CD14-positive monocyte (primary cell): ENCODE data around the gene SLC66A1. TPM values are rescaled to one million over a fixed set of nuclear protein-coding genes. Genes with fewer than 3 reads are reported as not detected.

Experiments used
- DNase-seq, 3 donors: peaks; one replicate each; pipeline ENCODE4 v3.0.0-alpha.2; 2011 to 2022
- H2AFZ ChIP-seq: 2 replicates; pipeline ENCODE4 v1.6.0; 2012; ENCODE audit warnings: mild to moderate bottlenecking, low read depth, low read length, inconsistent platforms; ENCODE audit not compliant: insufficient read depth, poor library complexity, severe bottlenecking
- H3K27ac ChIP-seq, 2 donors: 1 replicate in 1 of 2; 2 replicates in 1 of 2; pipeline ENCODE4 v1.5.1; 2012 to 2013; ENCODE audit warnings: low read length in 2 of 2, control low read depth in 1 of 2, inconsistent platforms in 1 of 2, low read depth in 1 of 2, mild to moderate bottlenecking in 1 of 2
- H3K27me3 ChIP-seq, 2 donors: one replicate each; pipeline versions ENCODE4 v1.6.0 to v1.6.1; 2011 to 2013; ENCODE audit warnings: low read length in 2 of 2; ENCODE audit not compliant: control insufficient read depth in 2 of 2, insufficient read depth in 2 of 2
- H3K36me3 ChIP-seq, 2 donors: replicated peaks in 1 of 2; 1 replicate in 1 of 2; 2 replicates in 1 of 2; pipeline versions ENCODE4 v1.5.1 to v1.6.1; 2012 to 2013; ENCODE audit warnings: low read length in 2 of 2, control low read depth in 1 of 2, inconsistent platforms in 1 of 2, mild to moderate bottlenecking in 1 of 2; ENCODE audit not compliant: insufficient read depth in 2 of 2, control insufficient read depth in 1 of 2
- H3K4me1 ChIP-seq, 2 donors: 1 replicate in 1 of 2; 2 replicates in 1 of 2; pipeline versions ENCODE4 v1.5.1 to v1.6.1; 2012 to 2013; ENCODE audit warnings: low read length in 2 of 2, control low read depth in 1 of 2, inconsistent platforms in 1 of 2, mild to moderate bottlenecking in 1 of 2, moderate library complexity in 1 of 2; ENCODE audit not compliant: insufficient read depth in 2 of 2, control insufficient read depth in 1 of 2
- H3K4me2 ChIP-seq: replicated peaks from 2 replicates; pipeline ENCODE3; 2012; ENCODE audit warnings: low read length, moderate library complexity, mild to moderate bottlenecking; ENCODE audit not compliant: poor library complexity, severe bottlenecking; ENCODE audit errors: extremely low read depth
- H3K4me3 ChIP-seq, 3 experiments: fragments of 200-600 bp in 1 of 3; sonication (generic) in 1 of 3; replicated peaks in 1 of 3; 1 replicate in 2 of 3; 2 replicates in 1 of 3; pipeline ENCODE4 v1.5.1; 2011 to 2013; ENCODE audit warnings: low read length in 3 of 3, mild to moderate bottlenecking in 3 of 3, control low read depth in 2 of 3, low read depth in 2 of 3, inconsistent platforms in 1 of 3, moderate library complexity in 1 of 3
- H3K79me2 ChIP-seq: 2 replicates; pipeline ENCODE4 v1.6.0; 2012; ENCODE audit warnings: mild to moderate bottlenecking, control low read depth, inconsistent platforms, low read length, moderate library complexity; ENCODE audit not compliant: insufficient read depth
- H3K9ac ChIP-seq: 2 replicates; pipeline ENCODE4 v1.6.0; 2017; ENCODE audit warnings: low read length, mild to moderate bottlenecking; ENCODE audit not compliant: insufficient read depth, poor library complexity, severe bottlenecking
- H3K9me3 ChIP-seq, 2 donors: replicated peaks in 1 of 2; 1 replicate in 1 of 2; 2 replicates in 1 of 2; pipeline versions ENCODE4 v1.5.1 to v1.6.1; 2012 to 2013; ENCODE audit warnings: low read length in 2 of 2, control low read depth in 1 of 2; ENCODE audit not compliant: control insufficient read depth in 1 of 2, insufficient read depth in 1 of 2
- H4K20me1 ChIP-seq: 2 replicates; pipeline ENCODE4 v1.6.0; 2012; ENCODE audit warnings: mild to moderate bottlenecking, low read length, control low read depth, moderate library complexity; ENCODE audit not compliant: insufficient read depth
- H3K27ac Mint-ChIP-seq, 7 donors: one replicate each; pipeline ENCODE4 v1.8.0; 2020; ENCODE audit warnings: mild to moderate bottlenecking in 7 of 7, mixed read lengths in 7 of 7, moderate library complexity in 6 of 7, inconsistent platforms in 2 of 7
- H3K27me3 Mint-ChIP-seq, 3 donors: one replicate each; pipeline ENCODE4 v1.8.0; 2021 to 2022; ENCODE audit warnings: low read depth in 3 of 3, mild to moderate bottlenecking in 3 of 3, mixed read lengths in 3 of 3, moderate library complexity in 3 of 3, inconsistent platforms in 1 of 3
- H3K36me3 Mint-ChIP-seq, 2 donors: one replicate each; pipeline ENCODE4 v1.8.0; 2020; ENCODE audit warnings: mixed read lengths in 2 of 2, inconsistent platforms in 1 of 2, mild to moderate bottlenecking in 1 of 2
- H3K4me1 Mint-ChIP-seq: one replicate; pipeline ENCODE4 v1.8.0; 2020; ENCODE audit warnings: mild to moderate bottlenecking, mixed read lengths
- H3K4me3 Mint-ChIP-seq, 2 donors: one replicate each; pipeline ENCODE4 v1.8.0; 2020; ENCODE audit warnings: mild to moderate bottlenecking in 2 of 2, mixed read lengths in 2 of 2, moderate library complexity in 1 of 2
- H3K9me3 Mint-ChIP-seq, 7 donors: one replicate each; pipeline ENCODE4 v1.8.0; 2020 to 2022; ENCODE audit warnings: mixed read lengths in 7 of 7, mild to moderate bottlenecking in 6 of 7, moderate library complexity in 6 of 7, inconsistent platforms in 2 of 7
- CTCF ChIP-seq: fragments of 200-600 bp; IDR thresholded peaks from one replicate; pipeline ENCODE4 v1.8.0; 2022; ENCODE audit warnings: antibody characterized with exemption, mild to moderate bottlenecking
- WGBS: methylation state at CpG from one replicate; pipeline ENCODE4 v1.1.5; 2013; ENCODE audit warnings: missing lambda C conversion rate; ENCODE audit not compliant: insufficient coverage; 5-methylcytosine and 5-hydroxymethylcytosine counted together
- intact Hi-C, 2 donors: fragments of 100-400 bp; cut with micrococcal nuclease; formaldehyde crosslinking; loops; one replicate each; pipeline versions ENCODE4 v1.15.0 to v1.15.1; 2023
- polyA plus RNA-seq, 3 donors: library from polyadenylated mRNA; depleted of rRNA in 1 of 3; unstranded in 2 of 3; stranded (reverse) in 1 of 3; fragments of 300-500 nt in 2 of 3; fragments of >200 nt in 1 of 3; fragmentation: Illumina TruSeq in 2 of 3; gene quantifications; 1 replicate in 2 of 3; 2 replicates in 1 of 3; pipeline ENCODE4 v1.2.3, GENCODE V29; 2012 to 2021

The SLC66A1 gene
- polyA plus RNA-seq, 3 donors: 9.1 to 21.1 (median 9.7) TPM

DNA sequence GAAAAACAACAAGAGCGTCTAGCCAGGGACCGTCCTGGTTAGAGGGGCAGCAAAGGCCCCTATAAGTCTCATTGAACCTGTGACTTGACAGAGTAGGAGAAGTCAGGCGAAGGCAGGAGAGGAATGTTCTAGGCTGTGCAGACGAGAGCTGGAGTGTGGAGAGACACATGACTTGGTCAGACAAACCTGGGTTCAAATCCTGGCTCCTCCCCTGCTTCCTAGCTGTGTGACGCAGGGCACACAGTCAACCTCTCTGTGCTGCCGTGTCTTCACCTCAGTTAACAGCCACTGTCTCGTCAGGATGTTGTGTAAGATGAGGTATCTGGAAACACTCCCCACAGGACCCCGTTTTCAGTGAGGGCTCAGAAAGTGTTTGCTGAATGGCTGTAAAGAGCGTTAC, 15.6 kb downstream of the SLC66A1 start:
- Histone ChIP-seq H3K27ac (no peak overlapping the region), H4K20me1 (no peaks in the 10 kb centered on the region), H3K79me2 (peaks cover 10% of the 10 kb centered on the region), H3K4me3 (no peak overlapping the region), H2AFZ (no peak overlapping the region), H3K4me1 (peaks cover 4 to 10% of the 10 kb centered on the region in 2 donors), H3K36me3 (peaks cover 60 to 86% of the 10 kb centered on the region in 2 donors), H3K4me2 (no peak overlapping the region), H3K9me3 (no peaks in the 10 kb centered on the region), H3K9ac (no peak overlapping the region), H3K27me3 (no peaks in the 10 kb centered on the region)
- Mint-ChIP-seq H3K4me1 (peaks cover 3% of the 10 kb centered on the region), H3K27ac (peak overlapping the region in 2 of 7 donors; percentile 41 to 64), H3K9me3 (no peaks in the 10 kb centered on the region), H3K36me3 (peaks cover 50 to 82% of the 10 kb centered on the region in 2 donors), H3K4me3 (no peak overlapping the region), H3K27me3 (peaks cover 0 to 1% (median 0%) of the 10 kb centered on the region in 3 donors)
- intact Hi-C loops: no loop called here
- DNase-seq: no peak
- 78% methylated on average over 3 of the region's 9 CpGs for WGBS
- TF ChIP-seq CTCF: no peak

DNA sequence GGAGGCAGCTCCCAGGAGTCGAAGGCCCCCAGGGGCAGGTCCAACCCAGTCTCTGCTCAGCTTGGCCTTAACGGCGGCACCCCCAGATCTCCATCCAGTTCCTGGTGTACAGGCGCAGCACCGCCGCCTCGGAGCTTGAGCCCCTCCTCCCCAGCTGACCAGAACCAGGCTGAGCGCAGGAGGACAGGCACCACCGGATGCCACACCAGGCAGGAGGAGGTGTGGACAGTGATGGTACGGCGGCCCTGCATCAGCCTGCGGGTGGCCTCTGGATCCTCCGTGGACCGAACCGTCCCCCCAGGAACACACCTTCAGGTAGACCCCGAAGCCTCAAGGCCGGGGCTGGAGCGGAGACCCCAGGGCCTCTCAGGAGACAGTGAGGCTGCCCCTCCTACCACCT, 16.4 kb downstream of the SLC66A1 start:
- H3K27me3 Mint-ChIP-seq: peaks cover 0 to 1% (median 0%) of the 10 kb centered on the region in 3 donors
- Histone ChIP-seq H3K27ac (no peak overlapping the region), H3K9me3 (no peaks in the 10 kb centered on the region), H3K4me1 (peaks cover 0 to 7% of the 10 kb centered on the region in 2 donors), H3K27me3 (no peaks in the 10 kb centered on the region), H3K4me2 (no peak overlapping the region), H4K20me1 (peaks cover under 1% of the 10 kb centered on the region), H3K36me3 (peaks cover 59 to 84% of the 10 kb centered on the region in 2 donors), H3K4me3 (no peak overlapping the region), H3K79me2 (peaks cover 3% of the 10 kb centered on the region), H2AFZ (no peak overlapping the region), H3K9ac (no peak overlapping the region)
- no peaks in the 10 kb centered on the region for H3K4me1 Mint-ChIP-seq
- no peak for DNase-seq
- H3K9me3 Mint-ChIP-seq: no peaks in the 10 kb centered on the region
- over 99% methylated on average over 10 of the region's 18 CpGs for WGBS
- intact Hi-C loops: no loop called here
- peaks cover 44 to 76% of the 10 kb centered on the region in 2 donors for H3K36me3 Mint-ChIP-seq
- no peak for TF ChIP-seq CTCF
- no peak overlapping the region for H3K27ac Mint-ChIP-seq
- no peak overlapping the region for H3K4me3 Mint-ChIP-seq
